IPS-11a (cell line): ENCODE data around the gene SETMAR.
"Not testable (repeated sequence)": the region's sequence is repeated elsewhere in the genome, so short reads cannot be mapped to it uniquely, and the experiment has no call there.

Experiments used
- H3K4me3 ChIP-seq: one replicate; pipeline ENCODE4 v1.5.1; 2013; ENCODE audit warnings: low read depth, low read length, control low read depth

Gene SETMAR

DNA sequence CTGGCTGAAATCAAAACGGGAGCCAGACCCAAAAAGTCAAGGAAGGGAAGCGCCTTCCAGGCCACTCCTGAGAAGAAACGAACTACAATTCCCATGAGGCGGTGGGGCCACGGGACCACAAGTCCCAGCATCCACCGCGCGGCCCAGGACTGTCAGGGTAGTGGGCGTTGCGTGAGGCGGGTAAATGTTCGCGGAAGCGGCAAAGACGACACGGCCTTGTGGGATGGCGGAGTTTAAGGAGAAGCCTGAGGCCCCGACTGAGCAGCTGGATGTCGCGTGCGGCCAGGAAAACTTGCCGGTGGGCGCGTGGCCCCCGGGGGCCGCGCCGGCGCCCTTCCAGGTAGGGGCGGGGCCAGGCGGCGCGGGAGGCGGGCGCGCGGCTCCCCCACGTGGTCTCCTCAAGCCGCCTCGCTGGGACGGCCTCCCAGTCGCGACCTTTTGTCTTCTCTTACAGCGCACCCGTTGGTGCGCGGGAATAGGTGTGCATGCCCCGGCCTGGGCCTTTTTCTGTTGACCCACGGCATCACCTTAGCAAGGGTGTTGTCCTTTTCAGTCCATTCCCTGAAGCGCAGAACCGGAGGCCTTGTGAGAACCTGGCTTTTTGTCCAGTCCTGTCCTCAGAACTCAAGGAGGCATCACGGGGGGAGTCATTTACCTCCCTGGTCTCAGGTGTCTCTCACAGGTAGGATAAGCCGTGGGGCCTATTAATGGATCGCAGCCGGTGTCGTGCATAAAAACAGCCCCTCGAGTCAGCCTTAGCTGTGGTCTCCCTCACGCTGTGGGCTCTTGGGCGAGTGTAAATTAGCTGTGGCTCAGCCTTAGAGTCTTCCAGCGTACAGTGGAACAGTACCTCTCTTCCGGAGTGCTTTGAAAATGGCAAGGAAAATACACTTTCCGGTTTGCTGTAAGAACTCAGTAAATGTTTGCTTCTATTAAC is at the start of gene SETMAR:
TSS of gene SETMAR (plus strand) at position 183 of the 937 bp plus-strand sequence. CDS start at position 185, 2 bp downstream.
- H3K4me3 ChIP-seq: peak within 1 kb of the TSS; percentile 62

DNA sequence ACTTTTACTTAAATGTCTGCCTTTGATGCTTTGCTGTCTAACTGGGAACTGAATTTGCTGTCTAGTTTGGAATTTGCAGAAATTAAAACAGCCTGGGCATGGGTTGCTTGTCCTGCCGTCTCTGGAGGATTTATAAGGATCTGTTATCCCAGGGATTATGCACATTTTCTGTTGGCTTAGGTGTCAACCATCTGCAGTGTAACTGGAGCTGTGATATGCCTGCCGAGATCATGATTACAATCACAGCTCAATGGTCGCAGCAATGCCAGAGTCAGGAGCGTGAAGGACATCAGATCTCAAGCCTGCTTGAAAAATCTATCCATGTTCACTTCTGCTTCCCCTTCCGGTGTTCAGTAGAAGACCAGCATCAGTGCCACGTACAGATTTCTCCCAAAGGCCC is 41.8 kb upstream of the SETMAR start:
- H3K4me3 ChIP-seq: no peak overlapping the region

DNA sequence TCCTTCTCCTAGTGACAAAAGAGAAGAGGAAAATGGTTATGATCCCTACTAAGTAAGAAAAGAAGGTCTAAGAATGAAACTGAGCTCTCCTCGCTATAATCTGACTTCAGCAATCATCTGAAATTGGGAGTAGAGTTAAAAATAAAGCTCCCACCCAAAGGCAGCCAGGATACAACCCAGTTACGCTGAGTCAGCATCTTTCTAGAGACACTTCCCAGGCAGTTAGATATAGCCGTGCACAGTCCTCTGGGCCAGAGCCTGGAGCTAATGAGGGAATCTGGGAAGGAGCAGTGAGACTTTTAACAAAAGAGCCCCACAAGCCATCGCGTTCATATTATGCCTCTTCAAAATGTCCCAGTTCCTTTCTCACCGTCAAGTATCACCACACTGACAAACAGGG is 39.1 kb upstream of the SETMAR start:
- no peak overlapping the region for H3K4me3 ChIP-seq

DNA sequence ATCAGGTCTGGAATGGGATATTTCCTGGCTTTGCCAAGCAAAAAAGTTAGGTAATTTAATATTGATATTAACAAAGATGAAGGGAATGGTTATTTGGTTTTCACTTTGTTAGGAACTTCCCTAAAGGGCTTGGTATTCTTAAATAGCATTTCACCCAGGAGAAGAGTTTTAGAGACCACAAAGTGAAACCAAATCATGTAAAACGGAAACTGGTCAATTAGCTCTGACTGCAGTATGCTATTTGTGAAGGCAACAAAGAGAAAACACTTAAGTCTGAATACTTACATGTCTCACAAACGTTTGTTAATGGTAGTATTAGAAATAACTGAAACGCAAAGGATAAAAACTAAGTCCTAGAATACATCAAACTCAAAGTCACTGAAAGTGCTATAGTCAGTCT is 32.4 kb upstream of the SETMAR start:
- no peak overlapping the region for H3K4me3 ChIP-seq

DNA sequence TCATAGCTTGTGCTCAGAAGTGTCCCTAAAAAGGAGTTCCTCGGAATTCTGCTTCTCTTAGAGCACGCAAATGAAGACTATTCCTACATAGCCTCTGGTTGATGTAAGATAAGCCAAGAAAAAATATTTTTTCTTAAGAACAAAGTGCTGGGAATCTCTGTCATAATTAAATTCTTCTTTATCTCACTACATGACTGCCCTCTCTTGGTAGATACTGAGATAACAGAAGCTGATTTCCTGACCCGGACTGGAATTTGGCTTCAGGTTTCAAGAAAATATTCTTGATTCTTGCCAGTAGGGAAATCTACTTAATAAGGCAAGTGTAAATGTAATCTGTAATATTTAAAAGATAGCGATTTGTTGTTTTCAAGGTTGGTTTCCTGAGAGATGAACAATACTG is 31.3 kb upstream of the SETMAR start:
- H3K4me3 ChIP-seq: no peak overlapping the region

DNA sequence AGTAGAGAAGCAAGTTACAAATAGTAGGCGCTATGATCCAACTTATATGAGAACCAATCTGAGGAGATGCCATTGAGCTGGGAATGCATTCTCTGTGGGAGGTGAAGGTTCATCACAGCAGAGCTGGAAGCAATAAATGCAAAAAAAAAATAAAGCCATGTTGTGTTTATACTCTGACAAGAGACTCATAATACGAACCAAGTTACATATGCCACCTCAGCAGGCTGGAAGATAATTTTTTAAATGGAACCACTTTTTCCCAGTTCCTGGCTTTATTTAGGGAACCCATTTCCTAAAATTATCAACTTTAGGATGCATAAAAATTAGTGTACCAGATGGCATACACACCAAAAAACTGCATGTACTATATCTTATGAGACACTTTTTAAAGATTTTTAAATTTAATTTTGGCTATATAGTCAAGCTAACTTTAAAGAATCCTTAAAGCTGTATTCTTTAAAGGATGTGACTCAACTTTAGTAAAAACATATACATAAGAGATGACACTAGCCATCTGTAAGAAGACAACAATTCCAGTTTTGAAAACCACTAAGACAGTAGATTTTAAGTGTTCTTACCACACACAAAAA is 23.6 kb upstream of the SETMAR start:
- H3K4me3 ChIP-seq: no peak overlapping the region

DNA sequence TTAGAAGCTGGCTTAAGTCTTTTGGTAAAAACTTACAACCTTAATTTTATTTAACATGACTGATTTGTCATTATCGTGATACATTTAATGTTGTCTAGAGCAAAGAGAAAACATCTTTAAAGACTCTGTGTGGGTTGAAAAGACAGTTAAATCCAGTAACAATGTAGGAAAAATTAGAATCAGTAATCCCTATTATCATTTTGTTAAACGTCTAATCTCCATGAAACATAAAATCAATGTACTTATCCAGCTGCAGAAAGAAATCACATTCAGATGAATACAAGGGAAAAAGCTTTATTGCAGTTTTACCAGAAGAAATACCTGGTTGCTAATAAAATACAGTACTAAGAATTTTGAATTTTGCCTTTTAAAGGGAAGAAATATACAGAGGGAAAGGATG is 21.2 kb upstream of the SETMAR start:
- no peak overlapping the region for H3K4me3 ChIP-seq

DNA sequence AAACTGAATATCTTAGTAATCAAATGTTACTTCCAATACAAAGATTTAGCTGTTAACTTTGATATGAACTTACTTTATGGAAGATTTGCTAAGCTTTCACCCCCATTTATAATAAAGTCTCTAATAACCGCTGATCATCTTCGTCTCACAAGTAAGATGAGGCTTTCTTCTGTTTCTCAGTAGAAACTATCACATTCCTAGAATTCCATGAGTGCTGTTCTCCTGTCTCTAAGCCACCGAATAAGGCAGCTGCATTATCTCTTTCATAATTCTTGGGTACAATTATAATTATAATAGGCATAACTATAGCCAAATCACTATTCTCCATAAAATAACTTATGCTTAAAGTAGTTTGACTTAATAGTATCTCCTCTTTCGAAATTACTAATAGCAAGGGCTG is 18.3 kb upstream of the SETMAR start:
- H3K4me3 ChIP-seq: no peak overlapping the region

DNA sequence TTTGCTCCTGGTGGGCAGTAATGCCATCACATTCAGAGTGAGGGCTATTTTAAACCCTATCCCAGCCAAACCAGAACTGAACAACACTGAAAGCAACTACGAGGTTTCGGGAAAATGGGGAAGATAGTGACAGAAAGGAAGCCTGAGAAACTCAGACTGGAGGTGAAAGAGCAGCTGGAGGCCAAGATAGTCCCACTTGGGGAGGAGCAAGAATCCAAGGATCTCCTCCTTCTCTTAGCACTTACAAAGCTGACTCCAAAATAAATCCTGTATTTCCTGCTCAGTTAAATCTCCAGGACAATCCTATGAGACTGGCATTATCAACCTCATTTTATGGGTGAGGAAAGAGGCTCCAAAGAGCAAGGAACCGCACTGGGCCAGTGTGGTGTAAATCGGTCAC is 14.1 kb upstream of the SETMAR start:
- H3K4me3 ChIP-seq: no peak overlapping the region

DNA sequence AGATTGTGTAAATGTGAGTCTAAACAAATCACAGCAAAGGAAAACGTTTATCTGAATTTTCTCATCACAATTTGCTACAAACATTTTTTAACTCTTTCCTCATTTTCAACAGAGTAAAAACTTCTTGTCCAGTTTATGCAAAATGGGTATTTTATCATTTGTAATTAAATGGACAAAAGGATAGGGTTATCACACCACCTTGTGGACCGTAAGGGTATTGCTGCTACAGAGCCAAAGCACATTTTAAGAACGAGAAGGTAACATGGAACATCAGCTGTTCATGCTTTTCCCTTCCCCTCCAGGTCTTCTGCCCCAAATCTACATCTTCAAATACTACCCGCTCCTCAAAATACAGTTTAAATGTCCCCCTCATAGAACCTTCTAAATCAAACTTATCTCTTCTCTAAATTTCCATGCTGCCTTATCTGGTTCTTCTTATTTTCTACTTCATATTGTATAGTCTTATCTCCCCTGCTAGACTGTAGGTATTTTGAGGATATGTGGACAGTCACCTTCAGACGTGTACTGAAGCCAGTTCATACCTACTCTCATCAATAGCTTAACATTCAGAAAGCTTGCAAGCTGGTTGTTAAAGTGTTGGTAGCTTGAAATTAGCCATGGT is 12.8 kb upstream of the SETMAR start:
- H3K4me3 ChIP-seq: no peak overlapping the region

DNA sequence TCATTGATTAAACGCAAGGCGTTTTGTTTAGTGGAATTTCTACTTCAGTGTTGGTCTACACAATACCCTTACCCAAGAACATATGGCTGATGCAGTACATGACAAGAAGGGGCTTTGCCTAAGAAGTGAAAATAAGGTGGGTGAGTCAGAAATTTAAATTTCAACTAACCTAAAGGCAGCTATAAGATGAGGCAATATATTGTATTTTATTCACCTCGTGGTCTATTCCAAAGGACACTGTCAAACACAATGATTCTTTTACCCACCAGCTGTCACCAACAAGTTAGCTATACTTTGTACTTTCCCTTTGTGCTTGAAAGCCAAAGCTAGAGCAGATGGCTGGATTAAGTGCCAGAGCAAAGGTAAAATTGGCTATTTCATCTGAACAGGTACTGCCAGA is 10.9 kb upstream of the SETMAR start:
- H3K4me3 ChIP-seq: no peak overlapping the region

DNA sequence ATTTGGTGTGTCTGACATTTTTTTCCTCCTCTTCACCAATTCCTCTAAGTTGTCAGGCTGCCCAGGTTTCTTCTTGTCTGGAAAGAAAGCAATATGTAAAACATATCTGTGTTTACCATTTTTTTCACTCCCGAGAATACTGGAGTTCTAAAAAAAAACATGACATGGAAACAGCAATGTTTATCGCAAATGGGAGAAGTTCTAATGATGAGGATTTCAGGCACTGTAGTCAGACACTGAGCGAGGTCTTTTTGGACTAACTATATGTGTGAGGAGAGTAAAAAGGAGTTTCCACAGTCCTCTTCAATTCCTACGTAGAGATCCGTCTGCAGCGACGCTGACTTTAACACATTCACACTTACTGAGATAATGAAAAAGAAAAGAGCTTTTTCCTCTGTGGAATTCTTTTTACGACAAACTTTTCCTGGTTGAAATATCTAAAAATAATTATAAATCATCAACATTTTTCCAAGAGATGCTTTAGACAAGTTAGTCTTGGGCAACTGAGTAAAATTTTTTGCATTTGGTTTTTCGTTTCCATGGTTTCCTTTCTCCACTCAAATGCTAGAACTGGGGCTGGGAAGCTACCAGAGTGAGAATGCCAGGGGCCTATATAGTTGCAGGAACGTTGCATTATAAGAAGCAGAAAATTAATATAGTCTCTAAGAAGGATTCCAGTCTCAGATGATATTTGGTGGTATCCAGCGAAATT is 8.4 kb upstream of the SETMAR start:
- no peak overlapping the region for H3K4me3 ChIP-seq

DNA sequence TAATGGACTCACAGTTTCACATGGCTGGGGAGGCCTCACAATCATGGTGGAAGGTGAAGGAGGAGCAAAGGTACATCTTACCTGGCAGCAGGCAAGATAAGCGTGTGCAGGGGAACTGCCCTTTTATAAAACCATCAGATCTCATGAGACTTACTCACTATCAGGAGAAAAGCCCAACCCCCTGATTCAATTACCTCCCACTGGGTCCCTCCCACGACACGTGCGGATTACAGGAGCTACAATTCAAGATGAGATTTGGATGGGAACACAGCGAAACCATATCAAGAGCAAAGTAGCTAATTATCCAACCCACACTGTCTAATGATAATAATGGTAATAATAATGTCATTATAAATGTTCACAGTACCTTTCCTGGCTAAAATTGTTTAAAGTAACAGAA is 6.7 kb upstream of the SETMAR start:
- not testable (repeated sequence) for H3K4me3 ChIP-seq

DNA sequence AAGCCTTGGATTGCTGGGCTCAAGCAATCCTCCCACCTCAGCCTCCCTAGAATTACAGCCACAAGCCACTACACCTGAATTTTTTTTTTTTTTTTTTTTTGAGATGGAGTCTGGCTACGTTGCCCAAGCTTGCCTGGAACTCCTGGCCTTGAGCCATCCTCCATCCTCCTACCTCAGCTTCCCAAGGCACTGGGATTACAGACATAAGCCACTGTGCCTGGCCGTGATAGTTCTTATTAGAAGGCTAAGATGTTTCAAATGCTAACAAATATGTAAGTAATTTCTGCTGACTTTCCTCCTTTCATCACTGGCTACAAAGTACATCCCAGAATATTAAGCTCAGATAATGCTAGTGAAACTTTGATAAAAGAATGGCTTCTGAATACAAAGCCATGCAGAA is 5.7 kb upstream of the SETMAR start:
- no peak overlapping the region for H3K4me3 ChIP-seq

DNA sequence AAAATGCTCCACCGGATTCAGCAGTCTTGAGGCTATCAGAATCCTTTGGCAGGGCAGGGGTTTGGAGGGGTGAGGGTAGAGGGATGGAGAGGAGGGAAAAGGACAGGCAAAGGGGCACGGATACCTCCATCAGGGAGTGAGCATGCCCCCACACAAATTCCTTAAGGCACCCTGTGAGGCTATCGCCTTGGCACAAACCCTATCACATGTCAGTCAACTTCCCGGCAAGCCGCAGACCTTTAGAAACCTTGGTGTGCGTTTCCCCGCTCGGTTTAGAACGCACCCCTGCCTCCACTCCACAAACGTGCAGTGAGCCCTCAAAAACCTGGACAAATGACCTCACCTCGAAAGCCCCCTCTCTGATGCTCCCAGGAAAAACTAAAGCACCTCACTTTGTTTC is 422 bp upstream of the SETMAR start:
- H3K4me3 ChIP-seq: peak overlapping the region; percentile 62

DNA sequence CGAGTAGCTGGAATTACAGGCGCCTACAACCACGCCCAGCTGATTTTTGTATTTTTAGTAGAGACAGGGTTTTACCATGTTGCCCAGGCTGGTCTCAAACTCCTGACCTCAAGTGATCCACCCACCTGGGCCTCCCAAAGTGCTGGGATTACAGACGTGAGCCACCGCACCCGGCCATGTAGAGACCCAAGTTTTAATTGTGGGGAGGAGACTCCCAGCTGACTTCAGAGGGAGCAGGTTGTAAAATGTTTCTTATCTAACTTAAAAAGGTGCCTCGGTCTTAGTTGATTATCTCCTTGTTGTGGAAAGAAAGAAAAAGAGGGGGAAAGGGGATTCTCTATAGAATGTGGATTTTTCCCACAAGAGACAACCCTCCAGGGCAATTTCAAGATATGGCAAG is 2.0 kb downstream of the SETMAR start:
- H3K4me3 ChIP-seq: not testable (repeated sequence)

DNA sequence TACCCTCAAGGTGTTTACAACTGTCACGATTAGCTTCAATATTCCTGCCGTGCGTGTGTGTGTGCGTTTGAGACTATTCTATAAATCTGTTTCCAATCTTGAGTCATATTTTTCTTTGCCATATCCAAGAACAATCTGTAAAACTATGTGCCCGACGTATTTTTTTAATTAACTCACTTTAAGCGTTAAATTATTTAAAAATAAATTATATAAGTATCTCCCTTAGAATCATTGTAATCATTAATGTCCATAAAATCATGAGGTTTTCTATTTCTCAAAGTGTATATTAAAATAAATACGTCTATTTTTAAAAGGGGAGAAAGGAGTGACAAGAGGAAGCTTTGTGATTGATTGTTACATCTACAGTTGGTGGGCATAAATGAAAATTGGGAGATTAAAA is 2.9 kb downstream of the SETMAR start:
- H3K4me3 ChIP-seq: no peak overlapping the region

DNA sequence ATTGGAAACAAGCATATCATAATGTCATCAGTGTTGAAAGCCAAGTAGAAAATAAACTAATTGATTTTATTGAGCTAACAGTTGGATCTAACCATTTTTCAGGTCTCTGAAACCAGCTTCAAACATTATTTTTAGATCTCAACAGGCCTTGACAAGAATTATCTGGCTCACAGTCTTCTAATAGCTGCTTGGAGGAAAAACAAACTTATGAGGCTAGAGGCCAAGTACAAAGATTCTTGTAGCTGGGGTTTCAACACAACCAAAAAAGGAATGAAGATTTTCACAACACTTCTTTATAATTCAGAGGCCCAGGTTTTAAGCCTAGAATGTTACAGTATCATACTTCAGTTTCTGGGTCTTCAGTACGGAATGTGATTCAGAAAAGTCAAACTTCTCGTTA is 3.7 kb downstream of the SETMAR start:
- H3K4me3 ChIP-seq: no peak overlapping the region

DNA sequence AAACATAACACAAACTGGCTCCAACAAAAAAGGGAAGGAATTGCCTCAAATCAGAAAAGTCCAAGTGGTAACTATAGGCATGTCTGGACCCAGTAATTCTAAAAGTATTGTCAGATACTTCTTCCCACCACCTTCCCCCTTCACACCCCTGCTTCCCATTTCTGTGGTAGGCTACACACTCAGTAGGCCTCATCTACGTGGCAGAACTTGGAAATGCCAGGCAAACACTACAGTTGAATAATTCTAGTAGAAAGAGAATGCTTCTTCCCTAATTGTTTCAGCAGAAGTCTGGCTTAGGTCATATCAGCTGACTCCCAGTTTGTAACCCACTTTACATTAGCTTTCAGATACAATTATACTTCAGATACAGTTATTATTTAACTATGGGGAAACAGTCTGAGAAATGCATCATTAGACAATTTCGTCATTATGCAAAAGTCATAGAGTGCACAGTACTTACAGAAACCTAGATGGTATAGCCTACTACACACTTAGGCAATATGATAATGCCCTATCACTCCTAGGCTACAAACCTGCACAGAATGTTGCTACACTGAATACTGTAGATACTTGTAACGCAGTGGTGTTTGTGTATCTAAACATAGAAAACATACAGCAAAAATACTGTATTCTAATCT is 6.4 kb downstream of the SETMAR start:
- H3K4me3 ChIP-seq: no peak overlapping the region

DNA sequence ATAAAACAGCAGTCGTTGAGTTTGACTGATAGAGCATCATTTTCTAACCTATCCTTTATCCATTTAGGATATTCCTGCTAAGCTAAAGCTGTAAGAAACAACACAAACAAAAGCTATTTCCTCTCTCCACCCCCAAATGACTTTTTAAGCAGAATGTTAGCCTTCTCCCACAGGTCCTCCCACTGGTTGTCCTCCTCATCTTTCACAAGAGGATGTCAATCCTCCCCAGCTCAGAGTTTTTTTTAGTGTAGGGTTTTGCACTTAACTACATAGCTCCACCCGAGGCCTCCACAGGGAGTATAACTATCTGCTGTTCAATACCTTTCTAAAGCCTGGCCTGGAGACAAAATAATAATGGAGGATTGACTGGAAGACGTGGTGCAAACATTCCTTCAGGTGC is 7.8 kb downstream of the SETMAR start:
- no peak overlapping the region for H3K4me3 ChIP-seq

DNA sequence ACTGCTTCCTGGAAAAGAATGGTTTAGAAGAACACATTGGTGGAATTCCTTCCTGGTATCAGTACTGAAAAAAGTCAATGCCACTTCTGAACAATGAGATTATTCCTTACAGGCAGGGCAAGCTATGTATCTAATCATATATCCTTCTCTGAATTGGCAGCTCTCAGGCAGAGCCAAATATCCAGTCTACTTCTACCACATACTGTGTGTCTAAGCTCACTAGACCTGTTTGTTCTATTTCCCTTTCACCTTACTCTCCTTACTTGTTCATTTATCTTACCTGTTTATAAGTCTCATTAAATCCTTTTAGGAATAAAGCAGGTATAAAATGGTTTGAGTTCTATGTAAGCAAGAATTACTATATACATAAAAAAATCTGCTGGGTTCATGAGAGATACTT is 8.3 kb downstream of the SETMAR start:
- no peak overlapping the region for H3K4me3 ChIP-seq
